Measurements from ENCODE around the gene NR2F1. TPM values are rescaled to one million over a fixed set of nuclear protein-coding genes. Genes with fewer than 3 reads are reported as not detected.

NR2F1 gene
- total RNA-seq, 1 donor from 2014 or later: 3.4 TPM

DNA sequence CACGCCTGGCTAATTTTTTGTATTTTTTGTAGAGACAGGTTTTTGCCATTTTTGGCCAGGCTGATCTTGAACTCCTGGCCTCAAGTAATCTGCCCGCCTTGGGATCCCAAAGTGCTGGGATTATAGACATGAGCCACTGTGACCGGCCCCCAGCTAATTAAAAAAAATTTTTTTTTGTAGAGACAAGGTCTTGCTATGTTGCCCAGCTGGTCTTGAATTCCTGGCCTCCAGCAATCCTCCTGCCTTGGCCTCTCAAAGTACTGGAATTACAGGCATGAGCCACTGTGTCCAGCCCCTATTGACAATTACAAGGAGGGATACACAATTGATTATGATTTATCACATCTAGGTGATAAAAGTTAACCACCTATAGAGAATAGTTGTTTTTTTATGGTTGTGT, 59.5 kb downstream of the NR2F1 start:
- no peak for DNase-seq (ENCODE audit: low read depth)

Other genes starting within 250 kb of the NR2F1 start
- 0.69 and 1.8 TPM in 2 replicates for gene NR2F1-AS1, start 2.0 kb upstream of the NR2F1 start, total RNA-seq
- 0.17 and 1.4 TPM in 2 replicates for gene POU5F2, start 158.4 kb downstream of the NR2F1 start, total RNA-seq

Measured in renal cortical epithelial cell (primary cell).